H9 (cell line): ENCODE data around the gene PLIN3. TPM values are rescaled to one million over a fixed set of nuclear protein-coding genes. Genes with fewer than 3 reads are reported as not detected.

Source experiments
- DNase-seq: peaks from one replicate; pipeline ENCODE4 v3.0.0-alpha.2; 2017
- H2AFZ ChIP-seq: one replicate; pipeline ENCODE4 v1.6.1; 2013; ENCODE audit warnings: mild to moderate bottlenecking, low read length, control low read depth, moderate library complexity
- H2AK5ac ChIP-seq: 2 replicates; pipeline ENCODE4 v1.6.1; 2013; ENCODE audit warnings: low read length, control low read depth, mixed read lengths; ENCODE audit not compliant: insufficient read length
- H2BK120ac ChIP-seq: one replicate; pipeline ENCODE4 v1.6.1; 2013; ENCODE audit warnings: low read depth, mild to moderate bottlenecking, low read length, control low read depth, inconsistent platforms; ENCODE audit not compliant: poor library complexity, severe bottlenecking
- H2BK12ac ChIP-seq: 2 replicates; pipeline ENCODE4 v1.6.1; 2013; ENCODE audit warnings: low read length, control low read depth, mixed read lengths, low read depth; ENCODE audit not compliant: insufficient read length
- H2BK15ac ChIP-seq: 2 replicates; pipeline ENCODE4 v1.6.1; 2013; ENCODE audit warnings: low read depth, low read length, control low read depth
- H2BK20ac ChIP-seq: one replicate; pipeline ENCODE4 v1.6.1; 2013; ENCODE audit warnings: low read depth, mild to moderate bottlenecking, low read length, control low read depth, inconsistent platforms; ENCODE audit not compliant: poor library complexity, severe bottlenecking
- H2BK5ac ChIP-seq: 2 replicates; pipeline ENCODE4 v1.6.1; 2013; ENCODE audit warnings: low read length, control low read depth, mixed read lengths; ENCODE audit not compliant: insufficient read length
- H3K14ac ChIP-seq: 2 replicates; pipeline ENCODE4 v1.6.1; 2013; ENCODE audit warnings: low read length, control low read depth; ENCODE audit not compliant: insufficient read depth
- H3K18ac ChIP-seq: 2 replicates; pipeline ENCODE4 v1.6.1; 2013; ENCODE audit warnings: low read depth, mild to moderate bottlenecking, mixed read lengths, low read length, control low read depth; ENCODE audit not compliant: insufficient read length
- H3K23ac ChIP-seq: 2 replicates; pipeline ENCODE4 v1.6.1; 2013; ENCODE audit warnings: low read length, control low read depth, mixed read lengths, low read depth; ENCODE audit not compliant: insufficient read length
- H3K23me2 ChIP-seq: 2 replicates; pipeline ENCODE4 v1.6.1; 2013; ENCODE audit warnings: low read depth, mild to moderate bottlenecking, mixed read lengths, low read length, control low read depth; ENCODE audit not compliant: insufficient read length, poor library complexity, severe bottlenecking
- H3K27ac ChIP-seq: 2 replicates; pipeline ENCODE4 v1.5.1; 2013; ENCODE audit warnings: low read length, control low read depth, mixed read lengths, low read depth; ENCODE audit not compliant: insufficient read length
- H3K27me3 ChIP-seq: 2 replicates; pipeline ENCODE4 v1.6.1; 2013; ENCODE audit warnings: low read length, control low read depth, inconsistent platforms; ENCODE audit not compliant: insufficient read depth
- H3K4ac ChIP-seq: 2 replicates; pipeline ENCODE4 v1.6.1; 2013; ENCODE audit warnings: low read depth, mild to moderate bottlenecking, control low read depth, inconsistent platforms, low read length, moderate library complexity
- H3K4me1 ChIP-seq: 2 replicates; pipeline ENCODE4 v1.6.1; 2013; ENCODE audit warnings: low read length, control low read depth, inconsistent platforms; ENCODE audit not compliant: insufficient read depth
- H3K4me2 ChIP-seq: 2 replicates; pipeline ENCODE4 v1.6.1; 2013; ENCODE audit warnings: low read length, control low read depth, mixed read lengths; ENCODE audit not compliant: insufficient read length, insufficient read depth
- H3K56ac ChIP-seq: 2 replicates; pipeline ENCODE4 v1.6.1; 2013; ENCODE audit warnings: low read depth, mild to moderate bottlenecking, mixed read lengths, low read length, control low read depth; ENCODE audit not compliant: insufficient read length
- H3K79me1 ChIP-seq: 2 replicates; pipeline ENCODE4 v1.6.1; 2013; ENCODE audit warnings: low read depth, mild to moderate bottlenecking, moderate library complexity, low read length, control low read depth, inconsistent platforms; ENCODE audit not compliant: insufficient read depth, poor library complexity, severe bottlenecking
- H3K79me2 ChIP-seq: 2 replicates; pipeline ENCODE4 v1.6.1; 2013; ENCODE audit warnings: low read length, control low read depth, inconsistent platforms; ENCODE audit not compliant: insufficient read depth
- H3K9ac ChIP-seq: 2 replicates; pipeline ENCODE4 v1.6.1; 2013; ENCODE audit warnings: low read length, control low read depth, mixed read lengths; ENCODE audit not compliant: insufficient read length; ENCODE audit errors: extremely low read depth
- H3K9me3 ChIP-seq: one replicate; pipeline ENCODE4 v1.6.1; 2013; ENCODE audit warnings: low read depth, low read length, inconsistent platforms; ENCODE audit not compliant: control insufficient read depth
- H3T11ph ChIP-seq: one replicate; pipeline ENCODE4 v1.6.1; 2013; ENCODE audit warnings: mild to moderate bottlenecking, low read length, control low read depth, inconsistent platforms
- H4K20me1 ChIP-seq: one replicate; pipeline ENCODE4 v1.6.1; 2013; ENCODE audit not compliant: control insufficient read depth, insufficient read length, insufficient read depth
- H4K5ac ChIP-seq: 2 replicates; pipeline ENCODE4 v1.6.1; 2013; ENCODE audit warnings: low read depth, mild to moderate bottlenecking, mixed read lengths, low read length, control low read depth; ENCODE audit not compliant: insufficient read length
- H4K8ac ChIP-seq: replicated peaks from 2 replicates; pipeline ENCODE4 v1.6.1; 2013; ENCODE audit warnings: low read length, control low read depth, mixed read lengths, low read depth; ENCODE audit not compliant: insufficient read length
- H4K91ac ChIP-seq: 2 replicates; pipeline ENCODE4 v1.6.1; 2013; ENCODE audit warnings: low read depth, mild to moderate bottlenecking, moderate library complexity, mixed read lengths, low read length, control low read depth; ENCODE audit not compliant: insufficient read length
- H3K27ac Mint-ChIP-seq, 3 experiments: 2 replicates in 2 of 3; 3 replicates in 1 of 3; pipeline ENCODE4 v1.8.0; 2020 to 2021; ENCODE audit warnings: mixed read lengths in 3 of 3, mild to moderate bottlenecking in 1 of 3, moderate library complexity in 1 of 3
- H3K27me3 Mint-ChIP-seq: 2 replicates; pipeline ENCODE4 v1.8.0; 2021; ENCODE audit warnings: low read depth, mild to moderate bottlenecking, moderate library complexity, mixed read lengths
- H3K36me3 Mint-ChIP-seq, 3 experiments: 2 replicates in 2 of 3; 3 replicates in 1 of 3; pipeline ENCODE4 v1.8.0; 2020 to 2021; ENCODE audit warnings: low read depth in 3 of 3, mixed read lengths in 3 of 3; ENCODE audit not compliant: insufficient read depth in 1 of 3
- H3K4me1 Mint-ChIP-seq, 2 experiments: 2 replicates each; pipeline ENCODE4 v1.8.0; 2020; ENCODE audit warnings: mixed read lengths in 2 of 2
- H3K4me3 Mint-ChIP-seq, 2 experiments: 2 replicates in 1 of 2; 3 replicates in 1 of 2; pipeline ENCODE4 v1.8.0; 2020 to 2021; ENCODE audit warnings: mild to moderate bottlenecking in 2 of 2, mixed read lengths in 2 of 2, moderate library complexity in 1 of 2
- H3K9me3 Mint-ChIP-seq, 2 experiments: 2 replicates in 1 of 2; 3 replicates in 1 of 2; pipeline ENCODE4 v1.8.0; 2020; ENCODE audit warnings: mild to moderate bottlenecking in 2 of 2, mixed read lengths in 2 of 2, moderate library complexity in 1 of 2
- WGBS: extraction: QIAGEN DNeasy Blood & Tissue Kit; methylation state at CpG from one replicate; pipeline ENCODE4 v1.1.7; 2013; ENCODE audit warnings: missing lambda C conversion rate, low lambda C conversion rate, mixed read lengths; ENCODE audit not compliant: insufficient read length; ENCODE audit errors: extremely low coverage; 5-methylcytosine and 5-hydroxymethylcytosine counted together
- total RNA-seq: library from RNA; stranded (reverse); gene quantifications from 2 replicates; pipeline ENCODE4 v1.2.1, GENCODE V29; 2021
- TF ChIP-seq, protein P1 (sequence below): fragments of 200-600 bp; sonication (generic); conservative IDR thresholded peaks from 3 replicates; pipeline ENCODE4 v1.8.0; 2021; ENCODE audit warnings: antibody characterized with exemption, mild to moderate bottlenecking

PLIN3 gene
- total RNA-seq, 1 experiment from 2014 or later: 61.8 TPM

DNA sequence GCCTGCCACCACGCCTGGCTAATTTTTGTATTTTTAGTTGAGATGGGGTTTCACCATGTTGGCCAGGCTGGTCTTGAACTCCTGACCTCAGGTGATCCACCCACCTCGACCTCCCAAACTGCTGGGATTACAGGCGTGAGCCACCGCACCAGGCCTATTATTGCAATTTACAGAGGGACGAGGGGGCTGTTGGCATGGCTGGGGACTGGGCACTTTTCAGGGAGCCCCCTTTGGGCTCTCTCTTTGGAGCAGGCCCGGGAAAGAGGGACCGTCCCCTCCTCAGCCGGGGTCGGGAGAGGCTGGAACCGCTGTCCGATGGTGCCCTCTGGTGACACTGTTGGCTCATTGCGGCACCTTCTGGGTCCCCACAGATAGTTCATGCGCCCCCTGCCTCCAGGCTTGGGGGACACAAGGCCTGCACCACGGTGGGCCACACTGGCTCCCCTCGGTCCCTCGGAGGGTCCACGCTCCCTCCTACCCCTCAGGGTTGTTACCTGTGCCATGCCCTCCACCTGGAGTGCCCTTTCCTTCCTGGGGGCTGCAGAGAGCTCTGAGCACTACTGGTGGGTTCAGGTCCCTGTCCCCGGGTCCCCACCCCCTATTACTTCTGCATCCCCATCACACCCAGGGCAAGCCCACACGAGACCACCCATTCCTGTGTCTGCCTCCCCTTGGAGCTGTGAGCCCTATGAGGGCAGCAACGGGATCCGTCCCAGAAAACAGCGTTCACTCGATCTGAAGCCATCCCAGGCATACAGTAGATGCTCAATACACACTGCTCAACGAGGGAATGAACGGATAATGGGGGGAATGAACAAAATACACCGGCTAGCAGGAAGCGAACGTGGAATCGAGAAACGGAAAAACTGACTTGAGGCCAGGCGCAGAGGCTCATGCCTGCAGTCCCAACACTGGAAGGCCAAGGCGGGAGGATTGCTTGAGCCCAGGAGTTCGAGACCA is 63.5 kb downstream of the PLIN3 start:
- TF ChIP-seq, protein P1, sequence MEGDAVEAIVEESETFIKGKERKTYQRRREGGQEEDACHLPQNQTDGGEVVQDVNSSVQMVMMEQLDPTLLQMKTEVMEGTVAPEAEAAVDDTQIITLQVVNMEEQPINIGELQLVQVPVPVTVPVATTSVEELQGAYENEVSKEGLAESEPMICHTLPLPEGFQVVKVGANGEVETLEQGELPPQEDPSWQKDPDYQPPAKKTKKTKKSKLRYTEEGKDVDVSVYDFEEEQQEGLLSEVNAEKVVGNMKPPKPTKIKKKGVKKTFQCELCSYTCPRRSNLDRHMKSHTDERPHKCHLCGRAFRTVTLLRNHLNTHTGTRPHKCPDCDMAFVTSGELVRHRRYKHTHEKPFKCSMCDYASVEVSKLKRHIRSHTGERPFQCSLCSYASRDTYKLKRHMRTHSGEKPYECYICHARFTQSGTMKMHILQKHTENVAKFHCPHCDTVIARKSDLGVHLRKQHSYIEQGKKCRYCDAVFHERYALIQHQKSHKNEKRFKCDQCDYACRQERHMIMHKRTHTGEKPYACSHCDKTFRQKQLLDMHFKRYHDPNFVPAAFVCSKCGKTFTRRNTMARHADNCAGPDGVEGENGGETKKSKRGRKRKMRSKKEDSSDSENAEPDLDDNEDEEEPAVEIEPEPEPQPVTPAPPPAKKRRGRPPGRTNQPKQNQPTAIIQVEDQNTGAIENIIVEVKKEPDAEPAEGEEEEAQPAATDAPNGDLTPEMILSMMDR: peak; percentile 99
- Histone ChIP-seq H4K5ac (no peak overlapping the region), H2BK5ac (no peak overlapping the region), H2AFZ (no peak overlapping the region), H4K8ac (no peak overlapping the region), H3K79me1 (no peaks in the 10 kb centered on the region), H3K56ac (no peak overlapping the region), H2BK15ac (no peak overlapping the region), H4K20me1 (no peaks in the 10 kb centered on the region), H3K9me3 (no peaks in the 10 kb centered on the region), H3K27ac (no peak overlapping the region), H3K23me2 (no peaks in the 10 kb centered on the region), H3K23ac (no peak overlapping the region), H2BK20ac (no peak overlapping the region), H2AK5ac (no peak overlapping the region), H3K9ac (no peak overlapping the region), H3K18ac (no peak overlapping the region), H3K4me1 (no peaks in the 10 kb centered on the region), H3K14ac (no peak overlapping the region), H2BK12ac (no peak overlapping the region), H3K4me2 (no peak overlapping the region), H3K4ac (no peak overlapping the region), H3K27me3 (no peaks in the 10 kb centered on the region), H4K91ac (no peak overlapping the region), H2BK120ac (no peak overlapping the region), H3T11ph (no peak overlapping the region), H3K79me2 (no peaks in the 10 kb centered on the region)
- Mint-ChIP-seq H3K4me1 (no peaks in the 10 kb centered on the region), H3K36me3 (no peaks in the 10 kb centered on the region; a peak in 1 of 7 replicates), H3K9me3 (no peaks in the 10 kb centered on the region), H3K27me3 (peaks cover 2% of the 10 kb centered on the region; the same call in 1 of the 2 replicates), H3K4me3 (no peak overlapping the region; a peak in 1 of 5 replicates), H3K27ac (no peak overlapping the region; a peak in 1 of 7 replicates)
- peak; percentile 87 for DNase-seq
- no CpG with 5 or more reads among the region's 33 CpGs for WGBS
